NOMO-1 treated with DMSO at 0.1 percent for 48 hours (cell line): ENCODE measurements around the gene SLC38A9.
A peak's percentile ranks its signal among the peaks of the same experiment; 100 is the strongest.
"Not testable (repeated sequence)": the region's sequence is repeated elsewhere in the genome, so short reads cannot be mapped to it uniquely, and the experiment has no call there.

Experiments used
- DNase-seq: peaks from one replicate; lab custom pipeline; 2025; ENCODE audit not compliant: unreplicated experiment; lab: John Stamatoyannopoulos, UW

SLC38A9 gene

DNA sequence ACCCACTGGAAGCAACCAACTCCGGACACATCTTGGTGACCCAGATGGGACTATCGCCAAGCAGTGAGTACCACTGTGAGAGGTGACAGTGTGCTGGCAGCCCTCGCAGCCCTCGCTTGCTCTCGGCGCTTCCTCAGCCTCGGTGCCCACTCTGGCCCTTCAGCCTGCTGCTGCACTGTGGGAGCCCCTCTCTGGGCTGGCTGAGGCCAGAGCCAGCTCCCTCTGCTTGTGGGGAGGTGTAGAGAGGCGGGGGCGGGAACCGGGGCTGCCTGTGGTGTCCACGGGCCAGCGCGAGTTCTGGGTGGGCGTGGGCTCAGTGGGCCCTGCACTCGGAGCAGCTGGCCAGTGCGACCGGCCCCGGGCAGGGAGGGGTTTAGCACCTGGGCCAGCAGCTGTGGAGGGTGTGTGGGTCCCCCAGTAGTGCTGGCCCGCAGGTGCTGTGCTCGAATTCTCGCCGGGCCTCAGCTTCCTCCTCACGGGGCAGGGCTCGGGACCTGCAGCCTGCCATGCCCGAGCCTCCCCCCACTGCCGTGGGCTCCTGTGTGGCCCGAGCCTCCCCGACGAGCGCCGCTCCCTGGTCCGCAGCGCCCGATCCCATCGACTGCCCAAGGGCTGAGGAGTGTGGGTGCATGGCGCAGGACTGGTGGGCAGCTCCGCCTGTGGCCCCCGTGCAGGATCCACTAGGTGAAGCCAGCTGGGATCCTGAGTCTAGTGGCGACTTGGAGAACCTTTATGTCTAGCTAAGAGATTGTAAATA lies 98.8 kb downstream of the SLC38A9 start:
- no peak for DNase-seq

DNA sequence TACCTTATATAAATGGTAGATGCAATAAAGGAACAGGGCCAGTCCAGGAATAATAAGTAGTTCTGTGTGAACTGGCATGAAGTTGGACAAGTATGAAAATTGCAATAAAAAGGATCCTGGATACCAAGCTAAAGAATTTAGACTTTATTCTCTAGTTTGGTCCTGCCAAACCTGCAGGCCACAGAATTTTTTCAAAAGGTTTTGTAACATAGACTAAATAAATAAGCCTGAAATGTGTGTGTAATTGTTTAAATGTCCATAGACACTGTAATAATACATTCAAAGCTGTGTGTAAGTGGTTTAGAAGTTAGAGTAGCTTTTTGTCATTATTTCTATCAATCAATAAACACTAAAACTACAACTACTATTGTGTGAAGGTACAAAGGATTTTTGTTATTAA lies 101.6 kb downstream of the SLC38A9 start:
- no peak for DNase-seq

DNA sequence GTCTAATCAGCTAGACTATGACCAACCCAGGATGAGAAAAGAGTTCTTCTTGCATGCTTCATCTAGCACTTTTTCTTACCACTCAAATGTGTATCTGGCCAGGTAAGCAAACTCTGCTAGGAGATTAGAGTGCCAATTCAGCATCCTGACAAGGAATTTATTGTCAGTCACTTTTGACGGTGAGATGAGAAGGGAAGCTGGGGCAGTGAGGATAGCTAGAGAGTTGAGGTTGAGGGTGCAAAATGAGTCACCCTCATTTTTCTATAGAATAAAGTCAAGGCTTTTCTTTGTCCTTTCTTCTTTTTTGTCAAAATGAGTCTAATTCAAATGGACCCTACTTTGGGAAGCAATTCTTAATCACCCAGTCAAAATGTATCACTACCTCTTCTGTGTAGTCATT lies 102.7 kb downstream of the SLC38A9 start:
- no peak for DNase-seq

DNA sequence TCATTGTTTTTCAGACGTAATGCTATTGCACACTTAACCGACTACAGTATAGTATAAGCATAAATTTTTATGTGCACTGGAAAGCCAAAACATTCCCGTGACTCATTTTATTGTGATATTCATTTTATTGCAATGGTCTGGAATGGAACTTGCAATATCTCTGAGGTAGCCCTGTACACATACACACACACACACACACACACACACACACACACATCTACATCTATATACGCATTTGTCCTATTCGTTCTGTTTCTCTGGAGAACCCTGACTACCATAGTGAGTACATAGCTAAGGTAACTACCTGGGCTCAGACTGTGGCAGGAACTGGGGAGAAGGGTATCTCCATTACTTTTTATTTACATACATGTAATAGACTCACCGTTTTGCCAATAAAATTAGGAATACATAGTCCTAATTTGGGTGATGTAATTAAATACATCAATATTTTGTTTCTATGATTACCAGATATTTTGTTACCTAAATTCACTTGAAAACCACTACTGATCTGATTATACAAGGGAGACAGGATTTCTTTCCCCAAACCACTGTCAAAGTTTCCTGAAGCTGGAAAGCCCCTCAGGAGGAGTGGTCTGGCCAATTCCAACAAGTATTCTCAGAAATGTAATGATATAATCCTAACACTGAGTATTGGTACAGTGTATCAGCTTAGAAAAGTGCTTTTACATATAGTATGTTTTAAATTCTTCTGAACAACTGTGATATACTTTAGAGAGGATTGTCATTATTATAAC lies 103.4 kb downstream of the SLC38A9 start:
- DNase-seq: no peak

DNA sequence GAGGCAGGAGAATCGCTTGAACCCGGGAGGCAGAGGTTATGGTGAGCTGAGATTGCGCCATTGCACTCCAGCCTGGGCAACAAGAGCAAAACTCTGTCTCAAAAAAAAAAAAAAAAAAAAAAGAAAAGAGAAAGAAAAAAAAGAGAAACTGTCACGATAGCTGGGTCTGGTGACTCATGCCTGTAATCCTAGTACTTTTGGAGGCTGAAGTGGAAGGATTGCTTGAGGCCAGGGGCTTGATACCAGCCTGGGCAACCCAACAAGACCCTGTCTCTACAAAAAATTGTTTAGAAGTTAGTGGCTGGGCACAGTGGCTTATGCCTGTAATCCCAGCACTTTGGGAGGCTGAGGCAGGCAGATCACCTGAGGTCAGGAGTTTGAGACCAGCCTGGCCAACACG lies 104.8 kb downstream of the SLC38A9 start:
- not testable (repeated sequence) for DNase-seq

DNA sequence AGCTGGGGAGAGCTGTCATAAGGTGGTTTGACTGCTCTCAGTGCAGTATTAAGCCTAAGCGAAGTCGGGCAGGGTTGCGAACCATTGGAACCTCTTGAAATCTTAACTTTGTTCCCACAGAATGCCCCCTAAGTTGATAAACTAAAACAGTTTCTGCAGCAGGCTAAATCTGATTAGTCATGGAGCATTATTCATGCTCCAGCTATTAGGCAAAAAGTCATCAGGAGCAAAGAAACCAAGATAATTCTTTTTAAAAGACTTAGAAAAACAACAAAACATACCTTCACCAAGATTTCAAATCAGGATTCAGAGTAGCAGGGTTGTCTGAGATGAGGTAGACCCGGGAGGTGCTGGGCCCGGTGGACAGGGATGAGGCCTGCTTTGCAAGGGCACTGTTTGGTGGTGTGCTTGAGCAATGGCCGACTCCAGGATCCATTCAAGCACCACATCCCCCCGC lies 107.5 kb downstream of the SLC38A9 start:
- no peak for DNase-seq

DNA sequence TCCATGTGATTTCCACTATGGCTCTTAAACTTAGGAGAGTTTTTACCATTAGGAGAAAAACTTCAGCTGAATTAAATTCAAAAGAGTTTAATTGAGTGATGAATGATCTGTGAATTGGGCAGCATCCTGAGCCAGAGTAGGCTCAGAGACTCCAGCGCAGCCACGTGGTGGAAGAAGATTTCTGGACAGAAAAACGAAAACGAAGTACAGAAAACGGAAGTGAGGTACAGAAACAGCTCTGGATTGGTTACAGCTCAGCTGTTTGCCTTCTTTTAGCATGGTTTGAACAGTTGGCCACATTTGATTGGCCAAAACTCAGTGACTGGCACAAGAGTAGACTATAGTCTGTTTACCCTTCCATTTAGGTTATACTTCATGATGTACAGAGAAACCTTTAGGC lies 108.2 kb downstream of the SLC38A9 start:
- DNase-seq: peak; percentile 26

DNA sequence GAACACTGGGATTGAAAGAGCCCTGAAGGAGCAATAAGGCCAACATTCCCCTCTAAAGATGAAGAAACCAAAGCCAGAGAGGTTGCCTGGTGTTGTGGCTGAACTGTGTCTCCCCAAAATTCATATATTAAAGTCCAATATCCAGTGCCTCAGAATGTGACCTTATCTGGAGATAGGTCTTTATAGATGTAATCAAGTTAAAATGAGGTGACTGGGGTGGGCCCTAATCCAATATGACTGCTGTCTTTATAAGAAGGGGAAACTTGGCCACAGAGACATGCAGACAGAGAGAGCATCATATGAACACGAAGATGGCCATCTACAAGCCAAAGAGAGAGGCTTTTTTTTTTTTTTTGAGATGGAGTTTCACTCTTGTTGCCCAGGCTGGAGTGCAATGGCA lies 110.5 kb downstream of the SLC38A9 start:
- DNase-seq: no peak

DNA sequence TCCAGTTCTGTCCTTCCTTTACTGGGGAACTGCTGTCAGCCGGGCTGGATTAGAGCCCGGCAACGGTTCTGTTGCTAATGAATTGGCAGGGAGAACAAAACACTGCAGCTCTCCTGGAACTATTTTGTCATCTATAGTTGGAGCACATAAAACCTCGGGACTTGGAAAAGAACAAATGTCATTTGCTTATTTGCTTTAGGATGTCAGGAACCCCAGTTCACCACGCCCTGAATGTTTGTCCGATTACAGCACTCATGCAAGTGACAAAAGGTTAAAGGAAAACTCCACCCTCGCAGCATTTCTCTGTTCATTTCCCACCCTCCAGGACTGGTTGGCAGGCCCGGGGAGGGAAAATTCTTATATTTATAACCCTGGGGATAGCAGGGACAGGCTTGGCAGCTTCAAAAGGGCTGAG lies 110.9 kb downstream of the SLC38A9 start:
- no peak for DNase-seq

DNA sequence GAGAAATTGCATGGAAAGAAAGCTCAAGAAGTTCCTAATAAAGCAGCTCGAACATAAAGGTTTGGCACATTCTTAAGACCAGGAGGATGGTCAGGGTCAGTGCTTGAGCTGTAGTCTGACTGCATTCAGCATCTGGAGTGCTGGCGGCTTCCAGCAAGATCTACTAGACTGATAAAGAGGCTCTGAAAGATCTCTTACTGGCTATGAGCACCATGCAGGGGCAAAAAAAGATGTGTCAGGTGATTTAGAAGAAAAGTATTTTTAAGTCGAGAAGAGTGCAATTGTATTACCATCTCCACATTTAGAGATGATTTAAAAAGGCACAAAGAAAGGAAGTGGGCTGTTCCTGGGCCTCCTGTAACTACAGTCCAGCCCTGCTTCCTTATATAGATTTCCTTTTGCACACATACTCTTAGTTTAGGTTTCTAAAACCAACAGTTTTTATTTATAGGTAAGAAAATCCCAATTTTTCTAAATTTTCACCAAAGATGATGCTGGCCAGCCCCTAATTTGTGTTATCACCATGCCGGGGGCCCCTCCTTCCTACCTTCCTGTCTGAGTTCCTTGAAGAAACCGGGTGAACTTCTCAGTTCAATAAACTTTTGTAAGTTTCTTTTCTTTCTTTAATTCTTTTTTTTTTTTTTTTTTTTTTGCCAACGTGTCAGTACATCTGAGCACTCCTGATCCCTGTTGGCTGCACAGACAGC lies 111.5 kb downstream of the SLC38A9 start:
- DNase-seq: peak; percentile 43

DNA sequence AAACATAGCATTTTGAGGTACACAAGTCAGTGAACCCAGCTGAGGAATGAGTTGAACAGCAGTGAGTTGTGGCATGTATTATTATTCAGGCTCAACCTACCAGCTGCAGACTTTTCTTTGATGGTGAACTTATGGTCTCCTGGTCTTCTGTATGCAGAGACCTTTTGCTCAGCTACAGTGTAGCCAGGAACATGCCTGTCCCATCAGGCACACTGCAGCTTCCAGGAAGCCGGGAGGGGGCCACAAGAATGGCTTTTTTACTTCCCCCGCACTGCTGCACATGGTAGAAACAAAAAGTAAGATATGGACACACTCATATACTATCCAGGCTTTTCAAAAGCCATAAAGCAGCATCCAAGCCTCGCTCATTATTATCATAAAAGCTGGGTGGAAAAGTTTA lies 112.0 kb downstream of the SLC38A9 start:
- DNase-seq: no peak

DNA sequence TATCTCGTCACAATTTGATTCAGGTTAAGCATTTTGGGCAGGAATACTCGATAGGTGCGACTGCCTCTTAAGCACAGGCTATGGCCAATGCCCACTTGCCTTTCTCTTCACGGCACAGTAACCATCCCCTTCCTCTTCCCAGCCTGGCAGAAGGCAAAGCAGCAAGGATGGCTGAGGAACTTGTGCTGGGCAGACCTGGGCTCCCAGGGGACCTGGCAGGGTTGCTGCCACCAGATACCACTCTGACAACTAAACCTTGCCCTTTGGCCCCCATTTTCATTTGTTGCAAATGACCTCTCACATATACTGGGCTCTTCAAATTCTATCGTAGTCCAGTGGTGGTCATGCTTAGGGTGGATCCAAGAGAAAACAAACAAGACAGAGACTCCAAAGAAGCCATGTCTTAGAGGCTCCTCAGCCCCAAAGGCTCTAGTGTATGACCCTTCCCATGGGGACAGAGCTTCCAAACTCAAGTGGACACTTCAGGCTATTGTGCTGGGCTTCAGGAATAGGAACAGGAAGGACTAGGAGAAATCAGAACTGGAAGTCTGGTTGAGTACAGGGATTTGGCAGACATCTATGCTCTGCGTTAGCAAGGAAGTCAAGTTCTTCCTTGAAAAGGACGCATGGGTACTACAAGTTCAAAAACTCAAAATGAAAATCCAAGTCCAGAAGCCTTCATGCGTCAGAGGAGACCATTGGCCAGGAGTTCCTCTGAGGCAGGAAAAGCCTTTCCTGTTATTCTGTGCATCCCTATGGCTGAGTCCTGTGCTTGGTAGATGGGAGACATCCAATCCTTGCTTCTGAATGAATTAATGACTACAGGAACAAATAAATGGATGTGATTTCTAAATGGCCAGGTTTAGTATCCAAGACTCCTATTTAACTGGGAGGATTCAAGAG lies 112.7 kb downstream of the SLC38A9 start:
- DNase-seq: no peak

DNA sequence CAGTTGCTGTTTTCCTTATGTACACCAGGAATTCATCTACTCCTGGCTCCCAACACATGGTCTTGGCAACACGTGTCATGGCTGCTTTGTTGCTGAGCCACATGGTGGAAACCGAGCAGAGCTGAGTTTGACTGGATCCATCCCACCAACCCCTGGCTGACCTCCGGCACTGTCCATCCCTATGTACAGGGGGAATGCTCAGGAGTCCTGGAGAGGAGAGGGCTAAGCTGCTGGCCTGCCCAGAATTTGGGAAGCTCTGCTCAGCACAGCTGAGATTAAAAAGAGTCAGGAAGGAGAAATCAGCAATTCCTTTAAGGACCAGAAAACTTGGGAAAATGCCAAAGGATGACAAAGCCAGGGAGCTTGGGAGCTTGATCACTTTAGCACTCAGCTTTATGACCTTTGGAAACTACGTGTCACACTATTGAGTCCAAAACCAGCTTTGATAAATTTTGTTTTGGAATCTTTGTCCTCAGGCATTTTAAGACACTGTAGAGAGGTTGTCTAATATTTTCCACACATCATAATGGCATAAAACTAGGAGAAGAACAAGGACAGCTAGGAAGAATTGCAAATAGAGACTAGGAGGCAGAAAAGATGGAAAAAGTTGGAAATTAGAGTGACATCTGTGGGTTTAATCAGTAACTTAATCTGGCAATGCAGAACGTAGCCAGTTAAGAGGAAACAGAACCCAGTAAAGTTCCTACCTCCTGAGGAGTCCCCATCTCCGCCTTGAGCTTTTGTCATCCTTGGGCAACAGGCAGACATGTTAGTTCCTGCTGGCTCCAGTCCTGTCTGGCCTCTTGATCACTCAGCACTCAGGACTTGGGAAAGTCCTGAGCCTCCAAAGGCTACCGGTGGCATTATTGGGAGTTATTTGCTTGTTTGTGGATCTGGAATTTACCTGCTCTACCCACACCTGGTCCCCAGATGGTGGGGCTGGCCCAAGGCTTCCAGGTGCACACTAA lies 114.8 kb downstream of the SLC38A9 start:
- no peak for DNase-seq

DNA sequence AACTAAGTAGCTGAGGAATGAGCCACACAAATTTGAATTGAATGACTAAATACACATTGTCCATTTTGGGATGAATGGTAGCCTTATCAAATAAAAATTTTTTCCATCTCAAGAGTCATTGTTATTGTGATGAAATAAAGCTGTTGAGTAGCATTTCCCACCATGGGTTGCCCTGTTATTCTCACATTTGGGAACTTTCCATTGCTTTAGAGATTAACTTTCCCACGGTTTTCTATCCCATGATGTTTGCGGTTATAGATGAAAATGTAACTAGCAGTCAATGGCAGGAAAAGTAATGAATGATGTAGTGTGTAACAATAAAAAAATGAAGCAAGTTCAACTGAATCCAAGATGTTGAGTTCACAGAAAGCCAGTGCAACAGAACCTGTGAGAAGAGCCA lies 117.5 kb downstream of the SLC38A9 start:
- no peak for DNase-seq

DNA sequence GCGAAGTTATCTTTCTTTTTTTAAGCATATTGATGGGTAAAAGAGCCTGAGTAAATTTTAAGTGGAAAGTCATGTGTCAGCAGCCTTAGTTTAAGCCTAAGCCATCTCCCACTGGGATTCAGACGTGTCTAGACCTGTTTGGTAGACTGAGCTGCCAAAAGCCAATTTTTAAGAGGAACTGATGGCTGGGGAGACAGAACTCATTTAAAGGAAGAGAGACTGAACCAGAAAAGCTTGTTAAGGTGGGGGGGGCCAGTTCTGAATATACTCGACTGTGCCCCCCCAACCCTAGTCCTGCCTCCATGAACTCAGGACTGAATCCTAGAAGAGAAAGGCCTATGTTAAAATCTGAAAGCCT lies 119.0 kb downstream of the SLC38A9 start:
- peak; percentile 51 for DNase-seq

DNA sequence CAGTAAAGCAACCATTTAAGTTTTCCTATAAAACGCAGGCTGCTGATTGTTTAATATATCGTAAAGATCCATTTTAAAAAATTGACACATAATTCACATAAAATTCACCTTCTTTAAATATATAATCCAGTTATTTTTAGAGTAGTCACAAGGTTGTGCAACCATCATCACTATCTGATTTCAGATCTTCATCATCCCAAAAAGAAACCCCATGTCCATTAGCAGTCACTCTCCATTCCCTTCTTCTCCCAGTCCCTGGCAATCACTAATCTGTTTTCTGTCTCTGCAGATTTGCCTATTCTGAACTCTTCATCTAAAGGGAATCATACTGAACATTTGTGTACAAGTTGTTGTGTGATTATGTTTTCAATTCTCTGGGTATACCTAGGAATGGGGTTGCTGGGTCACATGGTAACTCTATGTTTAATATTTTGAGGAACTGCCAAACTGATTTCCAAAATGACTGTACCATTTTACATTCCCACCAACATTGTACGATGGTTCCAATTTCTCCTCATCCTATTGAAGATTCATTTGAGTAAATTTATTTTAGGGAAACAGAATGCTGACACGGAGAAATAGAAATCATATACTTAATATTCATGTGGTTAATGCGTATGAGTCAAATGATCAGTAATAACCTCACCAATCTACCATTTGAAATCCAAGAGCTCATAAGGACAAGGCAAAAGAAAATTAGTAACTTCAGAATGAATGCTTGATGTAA lies 119.6 kb downstream of the SLC38A9 start:
- DNase-seq: no peak

DNA sequence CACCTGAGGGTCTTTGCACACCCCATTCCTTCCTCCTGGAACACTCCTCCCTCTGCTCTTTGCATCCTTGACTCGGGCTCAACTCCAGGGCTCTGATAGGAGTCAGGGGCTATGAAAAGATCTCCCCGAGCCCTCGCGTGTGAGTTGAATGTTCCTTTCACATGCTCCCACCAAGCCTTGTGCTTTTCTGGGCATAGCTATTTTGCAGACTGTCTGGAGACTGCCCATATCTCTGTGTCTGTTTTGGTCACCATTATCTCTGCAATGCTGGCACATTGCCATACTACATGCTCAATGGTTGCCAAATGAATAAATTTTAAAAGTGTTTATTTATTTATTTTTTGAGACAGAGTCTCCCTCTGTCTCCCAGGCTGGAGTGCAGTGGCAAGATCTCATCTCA lies 120.4 kb downstream of the SLC38A9 start:
- DNase-seq: no peak

DNA sequence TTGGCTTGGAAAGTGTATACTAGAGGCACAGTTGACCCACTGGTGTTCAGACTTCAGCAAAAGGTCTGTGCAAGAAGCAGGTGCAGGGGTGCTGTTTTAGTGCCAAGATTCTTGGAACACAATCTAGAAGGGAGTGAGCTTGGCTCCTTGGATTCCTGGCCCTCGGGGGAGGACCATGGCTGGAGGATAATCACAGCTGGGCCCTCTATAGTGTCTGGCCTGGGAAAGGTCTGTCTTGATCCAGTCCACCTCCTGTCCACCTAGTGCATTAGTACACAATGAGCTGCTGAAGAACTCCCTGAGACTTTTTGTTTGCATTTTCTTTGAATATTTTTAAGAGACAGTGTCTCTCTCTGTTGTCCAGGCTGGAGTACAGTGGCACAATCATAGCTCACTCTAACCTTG lies 126.9 kb downstream of the SLC38A9 start:
- no peak for DNase-seq
